Mucosa of stomach (tissue), 1 donor: ENCODE results near the gene GADD45A.
A peak's percentile ranks its signal among the peaks of the same experiment; 100 is the strongest.

Source experiments
- H3K27me3 ChIP-seq: one replicate; pipeline ENCODE4 v1.7.0; 2013; ENCODE audit warnings: mild to moderate bottlenecking, low read length; ENCODE audit not compliant: control insufficient read depth, insufficient read depth
- H3K36me3 ChIP-seq: one replicate; pipeline ENCODE4 v1.7.0; 2013; ENCODE audit warnings: low read length; ENCODE audit not compliant: control insufficient read depth, insufficient read depth
- H3K4me1 ChIP-seq: one replicate; pipeline ENCODE4 v1.7.0; 2013; ENCODE audit warnings: mild to moderate bottlenecking, low read length; ENCODE audit not compliant: control insufficient read depth, insufficient read depth
- H3K4me3 ChIP-seq: one replicate; pipeline ENCODE4 v1.7.0; 2013; ENCODE audit warnings: low read length
- H3K9ac ChIP-seq: one replicate; pipeline ENCODE4 v1.7.0; 2013; ENCODE audit warnings: mild to moderate bottlenecking, low read length, moderate library complexity
- H3K9me3 ChIP-seq: one replicate; pipeline ENCODE4 v1.7.0; 2013; ENCODE audit warnings: mild to moderate bottlenecking, low read length, moderate library complexity; ENCODE audit not compliant: control insufficient read depth
- donor health status: Pancreatic carcinoma.

Gene GADD45A

DNA sequence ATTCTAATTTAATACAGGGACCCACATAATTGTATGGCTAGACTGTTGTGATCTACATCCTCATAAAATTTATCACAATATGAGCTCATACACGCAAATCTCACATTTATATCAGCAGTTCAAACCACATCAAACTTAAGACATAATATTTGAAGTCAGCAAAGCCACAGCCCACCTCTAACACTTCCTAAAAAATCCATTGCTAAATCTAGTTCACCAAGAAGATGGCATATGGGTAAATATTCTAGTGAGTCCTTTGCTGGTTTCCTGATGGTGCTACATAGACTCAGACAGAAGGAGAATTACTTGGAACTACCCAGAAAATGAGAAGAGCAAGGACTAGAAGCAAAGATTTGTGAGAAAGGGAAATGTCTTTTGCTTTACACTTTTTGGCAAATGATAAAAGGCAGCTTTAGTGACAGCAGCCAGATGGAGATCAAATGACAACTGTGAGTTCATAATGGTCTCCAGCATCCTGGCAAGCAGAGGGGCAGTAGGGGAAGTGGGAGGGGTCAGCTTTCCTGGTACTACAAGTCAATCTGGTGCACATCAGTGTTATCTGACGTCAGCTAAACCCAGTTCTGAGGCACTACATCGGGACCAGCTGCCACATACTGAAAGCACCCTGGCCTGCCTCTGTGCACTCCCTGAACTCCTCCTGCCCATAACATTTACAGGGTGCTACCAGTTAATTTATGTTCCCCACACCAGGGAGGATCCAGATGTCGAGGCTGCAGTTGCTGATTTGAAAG is 10.6 kb upstream of the GADD45A start:
- H3K36me3 ChIP-seq = no peaks in the 10 kb centered on the region
- no peaks in the 10 kb centered on the region for H3K9me3 ChIP-seq

DNA sequence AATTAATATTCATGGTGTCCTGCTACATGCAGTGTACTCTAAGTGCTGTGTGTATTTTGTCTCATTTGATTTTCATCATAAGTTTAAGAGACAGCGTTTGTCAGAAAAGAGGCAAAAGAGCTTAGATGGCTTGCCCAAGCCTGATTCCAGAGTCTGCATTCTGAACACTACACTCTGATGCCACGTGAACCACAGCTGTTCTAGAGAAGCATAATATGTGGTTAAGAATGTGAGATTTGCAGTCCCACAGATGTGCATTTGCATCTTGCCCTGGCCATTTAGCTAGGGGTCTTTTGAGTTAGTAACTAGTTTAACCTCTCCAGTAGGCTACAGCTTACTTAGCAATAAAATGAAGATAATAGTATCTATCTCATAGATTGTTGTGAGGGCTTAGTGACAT is 9.2 kb upstream of the GADD45A start:
- H3K4me1 ChIP-seq = no peaks in the 10 kb centered on the region
- H3K9me3 ChIP-seq = no peaks in the 10 kb centered on the region
- no peaks in the 10 kb centered on the region for H3K27me3 ChIP-seq
- H3K36me3 ChIP-seq = no peaks in the 10 kb centered on the region
- no peak overlapping the region for H3K4me3 ChIP-seq
- no peak overlapping the region for H3K9ac ChIP-seq

More for the DNA sequence above, 10.6 kb upstream of the GADD45A start:
- no peaks in the 10 kb centered on the region for H3K4me1 ChIP-seq
- no peak overlapping the region for H3K4me3 ChIP-seq
- H3K27me3 ChIP-seq = no peaks in the 10 kb centered on the region
- no peak overlapping the region for H3K9ac ChIP-seq

DNA sequence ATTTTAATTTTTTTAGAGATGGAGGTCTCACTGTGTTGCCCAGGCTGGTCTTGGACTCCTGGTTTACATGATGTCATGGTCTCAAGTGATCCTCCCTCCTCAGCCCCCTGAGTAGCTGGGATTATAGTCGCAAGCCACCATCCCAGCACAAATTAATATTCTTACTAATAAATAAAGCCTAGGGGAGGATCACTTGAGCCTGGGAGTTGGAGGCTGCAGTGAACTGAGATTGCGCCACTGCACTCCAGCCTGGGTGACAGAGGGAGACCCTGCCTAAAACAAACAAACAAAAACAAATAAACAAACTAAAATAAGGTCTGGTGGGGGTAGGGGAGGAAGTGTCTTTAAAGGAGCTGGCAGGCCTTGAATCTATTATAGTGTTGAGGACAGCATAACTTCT is 8.7 kb upstream of the GADD45A start:
- Histone ChIP-seq H3K9me3 (no peaks in the 10 kb centered on the region), H3K4me1 (no peaks in the 10 kb centered on the region), H3K4me3 (no peak overlapping the region), H3K27me3 (no peaks in the 10 kb centered on the region), H3K9ac (no peak overlapping the region), H3K36me3 (no peaks in the 10 kb centered on the region)

DNA sequence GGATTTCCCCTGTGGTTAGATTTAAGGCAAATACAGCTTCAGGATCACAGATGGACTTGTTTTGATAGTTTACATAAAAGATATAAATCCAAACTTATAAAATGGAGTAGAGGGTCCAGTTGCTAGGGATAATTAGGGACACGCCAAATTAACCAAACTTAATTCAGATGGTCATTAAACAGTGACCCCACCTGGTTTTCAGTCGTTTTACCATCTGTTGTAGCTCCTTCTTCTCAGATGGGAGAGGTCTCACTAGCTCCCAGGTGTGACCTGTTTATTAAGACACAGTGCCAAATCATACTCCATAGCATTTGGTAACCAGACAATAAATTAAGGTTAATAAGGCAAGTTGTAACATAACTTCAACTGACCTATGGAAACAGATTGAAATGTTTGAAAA is 8.1 kb upstream of the GADD45A start:
- no peak overlapping the region for H3K4me3 ChIP-seq
- no peaks in the 10 kb centered on the region for H3K36me3 ChIP-seq
- H3K9me3 ChIP-seq = no peaks in the 10 kb centered on the region
- H3K27me3 ChIP-seq = no peaks in the 10 kb centered on the region
- H3K9ac ChIP-seq = no peak overlapping the region
- no peaks in the 10 kb centered on the region for H3K4me1 ChIP-seq

DNA sequence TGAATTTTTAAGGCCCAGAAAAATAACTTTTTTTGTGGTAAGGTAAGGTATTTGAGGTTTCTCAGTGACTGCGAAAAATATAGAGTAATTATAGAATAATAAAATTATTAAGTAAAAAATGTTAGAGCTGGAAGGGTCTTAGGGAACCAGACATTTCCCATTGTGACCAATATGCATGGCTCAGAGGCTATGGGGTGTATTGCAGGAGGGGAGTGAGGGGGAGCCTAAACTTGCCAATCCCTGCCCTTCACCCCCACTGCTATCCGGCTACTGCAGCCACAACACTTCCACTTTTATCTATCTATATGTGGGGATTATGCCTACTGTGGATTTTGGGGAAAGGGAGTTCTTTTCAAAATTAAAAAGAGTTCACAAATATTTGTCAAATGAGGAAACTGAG is 7.6 kb upstream of the GADD45A start:
- Histone ChIP-seq H3K9me3 (no peaks in the 10 kb centered on the region), H3K36me3 (no peaks in the 10 kb centered on the region), H3K4me1 (no peaks in the 10 kb centered on the region), H3K9ac (no peak overlapping the region), H3K27me3 (no peaks in the 10 kb centered on the region), H3K4me3 (no peak overlapping the region)

DNA sequence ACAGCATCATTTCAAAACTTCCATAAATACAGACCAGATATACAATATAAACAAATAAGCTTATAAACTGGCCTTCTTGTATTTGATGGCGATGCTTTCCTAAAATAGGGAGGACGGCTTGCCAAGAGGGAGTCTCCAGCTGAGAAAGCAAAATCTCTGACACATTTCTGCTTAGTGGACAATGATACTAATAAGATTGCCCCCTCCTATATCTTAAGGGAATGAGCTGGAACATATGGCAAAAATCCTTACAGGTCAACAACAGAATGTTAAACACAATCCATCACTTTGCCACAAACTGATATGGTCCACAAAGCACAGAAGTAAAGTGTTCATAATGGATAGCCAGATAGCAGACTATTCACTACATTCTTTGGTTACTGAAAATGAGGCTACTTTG is 7.1 kb upstream of the GADD45A start:
- Histone ChIP-seq H3K9ac (no peak overlapping the region), H3K9me3 (no peaks in the 10 kb centered on the region), H3K27me3 (no peaks in the 10 kb centered on the region), H3K4me1 (no peaks in the 10 kb centered on the region), H3K4me3 (no peak overlapping the region), H3K36me3 (no peaks in the 10 kb centered on the region)

DNA sequence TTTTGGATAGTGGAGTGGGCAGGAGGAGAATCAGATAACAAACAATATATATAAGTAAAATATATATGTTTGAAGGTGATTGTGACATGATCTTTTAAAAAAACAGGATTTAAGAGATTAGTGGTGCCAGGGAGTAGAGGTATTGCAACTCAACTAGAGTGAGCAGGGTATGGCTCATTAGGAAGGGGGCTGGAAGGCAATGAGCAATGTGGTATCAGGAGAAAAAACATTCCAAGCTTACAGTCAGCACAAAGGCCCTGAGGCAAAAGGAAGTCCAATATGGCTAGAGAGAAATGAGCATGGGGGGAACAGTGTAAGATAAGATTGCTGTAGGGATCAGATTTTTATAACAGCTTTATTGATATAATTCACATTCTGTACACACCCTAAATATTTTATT is 5.3 kb upstream of the GADD45A start:
- no peak overlapping the region for H3K9ac ChIP-seq
- H3K4me3 ChIP-seq = no peak overlapping the region
- H3K9me3 ChIP-seq = no peaks in the 10 kb centered on the region
- no peaks in the 10 kb centered on the region for H3K27me3 ChIP-seq
- no peaks in the 10 kb centered on the region for H3K36me3 ChIP-seq
- peaks cover 16% of the 10 kb centered on the region for H3K4me1 ChIP-seq

DNA sequence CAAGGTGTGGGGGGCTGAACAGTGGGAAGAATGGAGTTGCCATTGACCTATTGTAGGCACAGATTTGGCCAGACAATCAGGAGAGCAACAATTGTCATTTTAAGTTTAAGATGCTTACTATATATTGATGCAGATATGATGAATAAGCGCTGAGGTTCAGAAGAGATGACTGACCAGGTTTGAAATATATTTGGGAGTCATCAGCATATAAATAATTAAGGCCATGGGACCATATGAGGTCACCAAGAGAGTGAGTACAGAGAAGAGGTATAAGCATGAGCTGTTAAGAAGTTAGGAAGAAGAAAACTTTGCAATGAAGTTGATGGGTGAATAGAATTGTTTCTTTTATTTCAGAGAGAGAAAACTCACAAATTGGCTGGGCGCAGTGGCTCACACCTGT is 4.5 kb upstream of the GADD45A start:
- H3K9ac ChIP-seq = no peak overlapping the region
- H3K4me3 ChIP-seq = no peak overlapping the region
- H3K9me3 ChIP-seq = no peaks in the 10 kb centered on the region

DNA sequence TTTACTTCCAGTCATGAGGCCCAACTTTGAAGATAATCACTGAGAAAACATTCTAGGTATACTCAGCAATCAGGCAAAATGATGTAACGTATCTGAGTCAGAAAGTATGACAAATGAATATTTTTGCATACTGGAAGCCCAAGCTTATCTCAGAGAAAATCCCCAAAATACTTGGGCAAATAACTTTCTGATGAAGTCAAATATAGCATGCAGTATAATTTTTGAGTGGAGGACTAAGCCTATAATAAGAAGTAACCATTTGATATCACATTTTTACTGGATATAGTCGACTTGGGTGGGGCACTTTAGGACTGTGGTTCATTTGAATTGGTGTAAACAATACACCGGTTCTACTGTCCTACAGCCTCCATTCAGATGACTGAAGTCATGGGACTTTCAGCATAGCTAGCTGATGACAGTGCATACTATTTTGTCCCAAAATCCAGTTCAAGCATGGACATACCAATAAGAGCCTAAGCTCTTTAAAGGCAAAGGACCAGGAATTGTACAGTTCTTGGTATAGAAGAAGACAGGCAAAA is 2.3 kb upstream of the GADD45A start:
- no peaks in the 10 kb centered on the region for H3K27me3 ChIP-seq
- no peaks in the 10 kb centered on the region for H3K9me3 ChIP-seq
- no peaks in the 10 kb centered on the region for H3K36me3 ChIP-seq
- no peak overlapping the region for H3K4me3 ChIP-seq
- peaks cover 20% of the 10 kb centered on the region for H3K4me1 ChIP-seq
- H3K9ac ChIP-seq = no peak overlapping the region

More for the DNA sequence above, 4.5 kb upstream of the GADD45A start:
- Histone ChIP-seq H3K27me3 (no peaks in the 10 kb centered on the region), H3K36me3 (no peaks in the 10 kb centered on the region), H3K4me1 (peaks cover 16% of the 10 kb centered on the region)

DNA sequence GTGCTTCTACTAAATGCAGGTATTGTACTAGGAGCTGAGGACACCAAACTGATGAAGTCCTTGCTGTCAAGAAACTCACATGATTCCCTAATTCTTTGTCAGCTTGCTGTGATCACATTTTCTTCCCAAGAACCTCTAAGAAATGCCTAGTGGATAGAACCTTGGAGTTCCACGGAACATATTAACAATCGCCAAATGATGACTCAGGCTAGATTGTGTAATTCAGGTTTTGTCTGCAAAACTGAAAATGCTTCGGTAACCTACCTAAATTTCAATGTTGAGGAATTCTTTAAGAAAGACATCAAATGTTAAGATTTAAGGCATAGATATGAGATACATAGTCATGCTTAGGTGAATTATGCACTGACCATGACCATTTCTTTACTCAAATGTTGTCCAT is 1.7 kb upstream of the GADD45A start:
- Histone ChIP-seq H3K4me3 (no peak overlapping the region), H3K27me3 (no peaks in the 10 kb centered on the region), H3K36me3 (no peaks in the 10 kb centered on the region), H3K9ac (no peak overlapping the region), H3K9me3 (no peaks in the 10 kb centered on the region), H3K4me1 (peaks cover 20% of the 10 kb centered on the region)

DNA sequence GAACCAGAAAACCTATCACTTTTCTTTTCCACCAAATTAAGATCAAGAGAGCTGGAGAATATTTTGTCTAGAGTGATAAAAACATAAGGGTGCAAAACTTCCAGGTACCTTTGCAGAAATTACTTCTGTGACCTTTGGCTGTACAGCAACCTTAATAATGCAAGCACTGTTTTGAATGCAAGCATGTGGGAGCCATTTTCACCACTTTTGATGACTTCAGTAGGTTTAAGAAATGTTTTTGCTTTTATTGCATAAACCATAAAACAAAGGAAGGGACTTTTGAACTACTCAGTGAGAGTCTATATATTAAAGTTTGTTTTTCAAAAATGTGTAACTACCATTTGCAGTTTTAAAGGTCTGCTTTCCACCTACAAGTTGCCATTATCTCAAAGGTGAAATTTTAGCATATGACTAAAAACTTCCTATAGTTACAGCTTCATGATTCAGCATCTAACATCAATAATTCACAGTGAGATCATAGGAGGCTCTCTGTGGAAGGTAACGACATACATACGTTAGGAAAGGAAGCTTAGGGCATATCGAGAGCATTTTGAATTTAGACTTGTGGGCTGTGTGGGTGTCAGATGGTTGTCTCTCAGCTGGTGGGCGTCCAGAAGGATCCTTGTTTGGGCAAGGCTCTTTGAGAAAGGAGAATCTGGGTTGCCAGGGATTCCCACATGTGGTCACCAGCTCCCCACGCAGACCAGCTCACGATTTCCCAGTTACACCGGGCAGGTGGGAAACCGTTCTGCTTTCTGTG is 1.1 kb upstream of the GADD45A start:
- Histone ChIP-seq H3K4me1 (peaks cover 20% of the 10 kb centered on the region), H3K9me3 (no peaks in the 10 kb centered on the region), H3K36me3 (no peaks in the 10 kb centered on the region), H3K27me3 (no peaks in the 10 kb centered on the region), H3K4me3 (no peak overlapping the region), H3K9ac (peak overlapping the region; percentile 51)

DNA sequence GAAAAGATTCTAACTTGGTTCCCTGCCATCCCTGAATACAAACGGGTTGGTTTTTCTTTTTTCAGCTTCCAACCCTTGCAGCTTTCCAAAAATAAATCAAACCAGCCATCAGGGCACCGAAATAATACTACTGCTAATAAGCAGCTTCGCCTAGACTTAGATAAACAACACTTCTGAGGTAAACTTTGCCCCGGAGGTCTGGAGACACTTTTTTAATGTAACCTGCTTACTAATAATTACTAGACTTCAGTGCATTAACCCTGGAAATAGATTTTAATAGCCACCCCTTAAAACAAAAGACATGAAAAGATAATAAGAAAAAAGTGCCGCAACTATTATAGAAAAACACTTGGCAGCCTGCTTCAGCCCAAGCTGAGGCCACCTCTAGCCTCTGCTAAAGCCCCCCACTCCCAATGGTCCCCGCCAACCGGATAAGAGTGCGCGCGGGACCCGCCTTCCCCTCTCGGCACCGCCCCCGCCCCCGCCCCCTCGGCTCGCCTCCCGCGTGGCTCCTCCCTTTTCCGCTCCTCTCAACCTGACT is 405 bp upstream of the GADD45A start:
- Histone ChIP-seq H3K9ac (peak overlapping the region; percentile 51), H3K36me3 (no peaks in the 10 kb centered on the region), H3K4me1 (peaks cover 23% of the 10 kb centered on the region), H3K9me3 (no peaks in the 10 kb centered on the region), H3K4me3 (no peak overlapping the region), H3K27me3 (no peaks in the 10 kb centered on the region)
